HG02884 (cell line): ENCODE measurements around the gene NUTF2.

Experiments
- ATAC-seq: cut with Tn5 transposase; IDR thresholded peaks from one replicate; pipeline ENCODE4 v1.9.1; 2021; ENCODE audit warnings: mild to moderate bottlenecking, moderate library complexity; ENCODE audit not compliant: unreplicated experiment

The NUTF2 gene

GRCh38 chr16:67917140-67917851 is 70.6 kb downstream of the NUTF2 start:
- no peak for ATAC-seq

GRCh38 chr16:67917852-67918236 is 71.1 kb downstream of the NUTF2 start:
- no peak for ATAC-seq

- no peak for ATAC-seq
Observed at GRCh38 chr16:67919622-67920221, 73.0 kb downstream of the NUTF2 start.
